ENCODE data around the gene TSEN2. TPM values are rescaled to one million over a fixed set of nuclear protein-coding genes. Genes with fewer than 3 reads are reported as not detected.

Gene TSEN2
- total and polyA plus RNA-seq, 2 of the 4 experiments (the other 2 are of a cell fraction), result 9.5 to 14.2 TPM

DNA sequence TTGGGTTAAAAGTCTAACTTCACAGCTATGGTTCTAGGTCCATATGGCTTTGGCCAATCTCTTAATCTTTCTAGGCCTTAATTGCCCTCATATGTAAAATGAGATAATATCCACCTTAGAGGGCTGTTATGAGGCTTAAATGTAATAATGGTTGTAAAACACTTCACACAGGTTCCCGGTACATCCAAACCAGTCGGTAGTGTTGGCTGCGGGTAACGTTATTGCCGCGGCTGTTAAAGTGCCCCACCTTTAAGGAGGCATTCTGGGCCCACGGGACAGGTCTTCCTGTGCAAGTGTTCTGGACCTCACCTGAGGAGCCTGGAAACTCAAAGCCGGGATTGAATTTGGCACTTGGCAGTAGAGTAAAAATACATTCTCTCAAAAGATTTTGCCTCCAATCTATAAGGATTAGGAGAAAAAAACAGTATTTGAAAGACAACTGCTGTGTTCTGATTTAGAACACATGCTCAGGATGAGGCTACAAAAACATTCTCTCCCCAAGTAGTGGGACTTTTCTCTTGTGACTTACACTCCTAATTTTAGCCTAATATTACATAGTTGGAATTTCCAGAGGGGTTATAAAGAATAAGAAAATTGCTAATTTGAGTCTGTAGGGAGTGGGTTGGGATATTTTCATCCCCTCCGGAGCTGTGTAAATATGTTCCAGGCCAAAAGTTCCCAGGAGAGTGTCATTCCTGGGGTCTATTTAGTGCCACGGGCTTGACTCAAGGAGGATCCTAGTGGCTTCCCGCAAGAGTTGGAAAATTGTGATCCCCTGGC lies 44.9 kb upstream of the TSEN2 start:
- no TSS peak for BruUV-seq (replicated peaks)
- H3K9me1 ChIP-seq (ENCODE audit: insufficient read depth, low read length), result 0 out of 2 replicates have a peak, but pooled peaks cover 3% of the 10 kb centered on the region
- H3K79me1 ChIP-seq (ENCODE audit: low read depth in 1 of 2, low read length in 2 of 2), result no peaks in the 10 kb centered on the region
- no peak overlapping the region for H3K27ac ChIP-seq (ENCODE audit: insufficient read depth, low read length)
- no peaks in the 10 kb centered on the region for H4K20me1 ChIP-seq (ENCODE audit: insufficient read depth, low read length)
- dilution Hi-C loops (cut with HindIII; ENCODE audit: low sequenced_read_pairs, unreplicated experiment), result no loop called here
- no peak overlapping the region for H2AK5ac ChIP-seq (ENCODE audit: low read depth, low read length)
- no CpG with 5 or more reads among the region's 11 CpGs for WGBS, 2 experiments (ENCODE audit: extremely low coverage in 2 of 2, insufficient read length in 1 of 2)
- H3K4me3 ChIP-seq (ENCODE audit: insufficient read depth, low read depth, low read length), result no peak overlapping the region
- no peak overlapping the region for H2BK20ac ChIP-seq (ENCODE audit: low read depth, low read length)
- no peak overlapping the region for H2BK5ac ChIP-seq (ENCODE audit: low read depth, low read length, poor library complexity, severe bottlenecking)
- in situ Hi-C loops (cut with MboI; ENCODE audit: low sequenced_read_pairs), result no loop called here
- H3K14ac ChIP-seq (replicated peaks; ENCODE audit: low read depth, low read length), result no peak overlapping the region
- 0 out of 2 replicates have a peak, but pooled peaks cover 2% of the 10 kb centered on the region for H3K27me3 ChIP-seq (ENCODE audit: control insufficient read depth, insufficient read depth, low read length)
- POLR2A ChIA-PET (ENCODE audit: unreplicated experiment), result no interaction called here
- no peak for TF ChIP-seq RAD21 (IDR thresholded peaks at IDR 0.05; ENCODE audit: low read length)
- no peak for TF ChIP-seq MXI1 (IDR thresholded peaks at IDR 0.05; ENCODE audit: borderline replicate concordance, low read depth, low read length)
- TF ChIP-seq SMC3 (IDR thresholded peaks at IDR 0.05; ENCODE audit: low read depth, low read length), result no peak
- no peak for TF ChIP-seq FOS (IDR thresholded peaks at IDR 0.05; ENCODE audit: low read depth, low read length)
- TF ChIP-seq CEBPB (IDR thresholded peaks at IDR 0.05; ENCODE audit: low read depth, low read length), result no peak
- no peak for TF ChIP-seq BHLHE40 (IDR thresholded peaks at IDR 0.05; ENCODE audit: low read depth, low read length)
- no peak for TF ChIP-seq RCOR1 (IDR thresholded peaks at IDR 0.05; ENCODE audit: insufficient replicate concordance, low read length)
- TF ChIP-seq MAFK (IDR thresholded peaks at IDR 0.05; ENCODE audit: low read depth, low read length), result no peak
- TF ChIP-seq, protein P1, sequence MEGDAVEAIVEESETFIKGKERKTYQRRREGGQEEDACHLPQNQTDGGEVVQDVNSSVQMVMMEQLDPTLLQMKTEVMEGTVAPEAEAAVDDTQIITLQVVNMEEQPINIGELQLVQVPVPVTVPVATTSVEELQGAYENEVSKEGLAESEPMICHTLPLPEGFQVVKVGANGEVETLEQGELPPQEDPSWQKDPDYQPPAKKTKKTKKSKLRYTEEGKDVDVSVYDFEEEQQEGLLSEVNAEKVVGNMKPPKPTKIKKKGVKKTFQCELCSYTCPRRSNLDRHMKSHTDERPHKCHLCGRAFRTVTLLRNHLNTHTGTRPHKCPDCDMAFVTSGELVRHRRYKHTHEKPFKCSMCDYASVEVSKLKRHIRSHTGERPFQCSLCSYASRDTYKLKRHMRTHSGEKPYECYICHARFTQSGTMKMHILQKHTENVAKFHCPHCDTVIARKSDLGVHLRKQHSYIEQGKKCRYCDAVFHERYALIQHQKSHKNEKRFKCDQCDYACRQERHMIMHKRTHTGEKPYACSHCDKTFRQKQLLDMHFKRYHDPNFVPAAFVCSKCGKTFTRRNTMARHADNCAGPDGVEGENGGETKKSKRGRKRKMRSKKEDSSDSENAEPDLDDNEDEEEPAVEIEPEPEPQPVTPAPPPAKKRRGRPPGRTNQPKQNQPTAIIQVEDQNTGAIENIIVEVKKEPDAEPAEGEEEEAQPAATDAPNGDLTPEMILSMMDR (conservative IDR thresholded peaks at IDR 0.05; ENCODE audit: low read depth, low read length), result no peak
- TF ChIP-seq RFX5 (IDR thresholded peaks at IDR 0.05; ENCODE audit: low read depth, low read length), result no peak
- no peak for TF ChIP-seq CHD1 (IDR thresholded peaks at IDR 0.05; ENCODE audit: low read depth, low read length)
- TF ChIP-seq, protein P2, sequence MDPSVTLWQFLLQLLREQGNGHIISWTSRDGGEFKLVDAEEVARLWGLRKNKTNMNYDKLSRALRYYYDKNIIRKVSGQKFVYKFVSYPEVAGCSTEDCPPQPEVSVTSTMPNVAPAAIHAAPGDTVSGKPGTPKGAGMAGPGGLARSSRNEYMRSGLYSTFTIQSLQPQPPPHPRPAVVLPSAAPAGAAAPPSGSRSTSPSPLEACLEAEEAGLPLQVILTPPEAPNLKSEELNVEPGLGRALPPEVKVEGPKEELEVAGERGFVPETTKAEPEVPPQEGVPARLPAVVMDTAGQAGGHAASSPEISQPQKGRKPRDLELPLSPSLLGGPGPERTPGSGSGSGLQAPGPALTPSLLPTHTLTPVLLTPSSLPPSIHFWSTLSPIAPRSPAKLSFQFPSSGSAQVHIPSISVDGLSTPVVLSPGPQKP (IDR thresholded peaks at IDR 0.05; ENCODE audit: borderline replicate concordance, low read depth, low read length), result no peak
- no peak for TF ChIP-seq NFE2L2 (IDR thresholded peaks at IDR 0.05; ENCODE audit: low read depth, low read length)
- TF ChIP-seq, protein P3, sequence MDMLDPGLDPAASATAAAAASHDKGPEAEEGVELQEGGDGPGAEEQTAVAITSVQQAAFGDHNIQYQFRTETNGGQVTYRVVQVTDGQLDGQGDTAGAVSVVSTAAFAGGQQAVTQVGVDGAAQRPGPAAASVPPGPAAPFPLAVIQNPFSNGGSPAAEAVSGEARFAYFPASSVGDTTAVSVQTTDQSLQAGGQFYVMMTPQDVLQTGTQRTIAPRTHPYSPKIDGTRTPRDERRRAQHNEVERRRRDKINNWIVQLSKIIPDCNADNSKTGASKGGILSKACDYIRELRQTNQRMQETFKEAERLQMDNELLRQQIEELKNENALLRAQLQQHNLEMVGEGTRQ (IDR thresholded peaks at IDR 0.05; ENCODE audit: low read depth, low read length), result no peak
- no peak for TF ChIP-seq MAZ (IDR thresholded peaks at IDR 0.05; ENCODE audit: borderline replicate concordance, low read depth, low read length)
- no peak for TF ChIP-seq POLR2A (IDR thresholded peaks at IDR 0.05; ENCODE audit: low read depth, low read length)
- H2AFZ ChIP-seq (replicated peaks; ENCODE audit: low read length, poor library complexity), result no peak overlapping the region
- no peaks in the 10 kb centered on the region for H3K9me3 ChIP-seq (ENCODE audit: control insufficient read depth, insufficient read depth, low read length)
- H4K5ac ChIP-seq (ENCODE audit: low read depth, low read length), result no peak overlapping the region
- intact Hi-C loops (cut with micrococcal nuclease), result no loop called here
- H3K4me2 ChIP-seq (ENCODE audit: low read depth, low read length), result no peak overlapping the region
- DNase-seq (no peak), ATAC-seq (ENCODE audit: low read depth) (no peak)
- no peak overlapping the region for H3K9ac ChIP-seq (ENCODE audit: low read depth, low read length)
- H2AK9ac ChIP-seq (replicated peaks; ENCODE audit: low read depth, low read length, poor library complexity), result no peak overlapping the region
- H3K23ac ChIP-seq (ENCODE audit: low read depth, low read length), result no peak overlapping the region
- H4K91ac ChIP-seq (ENCODE audit: insufficient read depth, low read depth, low read length), result no peak overlapping the region
- no peak overlapping the region for H3K56ac ChIP-seq (ENCODE audit: extremely low read depth, insufficient read depth, low read length)
- H4K8ac ChIP-seq (ENCODE audit: low read depth in 2 of 2, low read length in 2 of 2), result no peak overlapping the region
- peaks cover 12% of the 10 kb centered on the region for H3K4me1 ChIP-seq (ENCODE audit: control insufficient read depth, insufficient read depth, low read length)
- H3K4ac ChIP-seq (ENCODE audit: low read depth, low read length), result no peak overlapping the region
- CTCF ChIA-PET, result no interaction called here
- H2BK120ac ChIP-seq (ENCODE audit: low read depth, low read length), result no peak overlapping the region
- no peak overlapping the region for H3K18ac ChIP-seq (ENCODE audit: low read depth, low read length)
- peaks cover 4% of the 10 kb centered on the region; the same call in 1 of the 2 replicates for H3K36me3 ChIP-seq (ENCODE audit: control insufficient read depth, insufficient read depth, low read length)
- no peak overlapping the region for H2BK15ac ChIP-seq (ENCODE audit: low read depth, low read length)

Measured in IMR-90 (cell line).